HG03045 (cell line): Measurements from ENCODE around the gene ITGB3BP.
"Not testable (repeated sequence)": the region's sequence is repeated elsewhere in the genome, so short reads cannot be mapped to it uniquely, and the experiment has no call there.

Source experiments
- ATAC-seq: cut with Tn5 transposase; IDR thresholded peaks from one replicate; pipeline ENCODE4 v1.9.1; 2021; ENCODE audit warnings: mild to moderate bottlenecking, moderate library complexity; ENCODE audit not compliant: unreplicated experiment

ITGB3BP gene

GRCh38 chr1:63423649-63424048 is 99.4 kb downstream of the ITGB3BP start:
- no peak for ATAC-seq

GRCh38 chr1:63420746-63421145 is 102.3 kb downstream of the ITGB3BP start:
- ATAC-seq: not testable (repeated sequence)

GRCh38 chr1:63418101-63418500 is 104.9 kb downstream of the ITGB3BP start:
- ATAC-seq: no peak

GRCh38 chr1:63414691-63415365 is 108.2 kb downstream of the ITGB3BP start:
- no peak for ATAC-seq

- no peak for ATAC-seq
Observed at GRCh38 chr1:63413394-63413793, 109.6 kb downstream of the ITGB3BP start.

- ATAC-seq: no peak
Observed at GRCh38 chr1:63411066-63411465, 112.0 kb downstream of the ITGB3BP start.

- no peak for ATAC-seq
Observed at GRCh38 chr1:63408331-63408730, 114.7 kb downstream of the ITGB3BP start.

- ATAC-seq: no peak
Observed at GRCh38 chr1:63407002-63407401, 116.0 kb downstream of the ITGB3BP start.

GRCh38 chr1:63405987-63406386 is 117.0 kb downstream of the ITGB3BP start:
- no peak for ATAC-seq

- no peak for ATAC-seq
Observed at GRCh38 chr1:63405021-63405420, 118.0 kb downstream of the ITGB3BP start.

- ATAC-seq: no peak
Observed at GRCh38 chr1:63403386-63403785, 119.6 kb downstream of the ITGB3BP start.

GRCh38 chr1:63401945-63402344 is 121.1 kb downstream of the ITGB3BP start:
- no peak for ATAC-seq
